Upper lobe of right lung (tissue), 1 donor: ENCODE data around the gene CLMN. TPM values are rescaled to one million over a fixed set of nuclear protein-coding genes. Genes with fewer than 3 reads are reported as not detected.
A peak's percentile ranks its signal among the peaks of the same experiment; 100 is the strongest.
"Not testable (repeated sequence)": the region's sequence is repeated elsewhere in the genome, so short reads cannot be mapped to it uniquely, and the experiment has no call there.

Source experiments
- ATAC-seq: fragments of 200-7000 bp; cut with Tn5 transposase; one replicate; pipeline ENCODE4 v1.9.1; 2020; ENCODE audit warnings: mild to moderate bottlenecking, moderate library complexity
- DNase-seq: peaks from one replicate; pipeline ENCODE4 v3.0.0-alpha.2; 2020
- H3K27ac ChIP-seq: fragments of 200-600 bp; one replicate; pipeline ENCODE4 v1.8.0; 2022
- H3K27me3 ChIP-seq: fragments of 200-600 bp; one replicate; pipeline ENCODE4 v1.8.0; 2022; ENCODE audit warnings: mild to moderate bottlenecking
- H3K36me3 ChIP-seq: fragments of 200-600 bp; one replicate; pipeline ENCODE4 v1.8.0; 2022
- H3K4me1 ChIP-seq: fragments of 200-600 bp; one replicate; pipeline ENCODE4 v1.8.0; 2022
- H3K4me3 ChIP-seq: fragments of 200-600 bp; one replicate; pipeline ENCODE4 v1.8.0; 2022; ENCODE audit warnings: mild to moderate bottlenecking
- H3K9me3 ChIP-seq: fragments of 200-600 bp; one replicate; pipeline ENCODE4 v1.8.0; 2022
- CTCF ChIP-seq: fragments of 200-600 bp; IDR thresholded peaks from one replicate; pipeline ENCODE4 v1.8.0; 2022; ENCODE audit warnings: antibody characterized with exemption
- intact Hi-C: fragments of 100-400 bp; cut with DNase I; formaldehyde crosslinking; loops from one replicate; pipeline ENCODE4 v1.11.0; 2022
- total RNA-seq: library from RNA; stranded (reverse); fragmentation: NEBNext Ultra II Directional; extraction: Animal tissue kit (Norgen Biotek cat#: 25700); gene quantifications from one replicate; pipeline ENCODE4 v1.2.1, GENCODE V29; 2021
- donor health status: DM: no; HTN: yes; CAD: no; lungs with severe emphysema.

Gene CLMN
- total RNA-seq, 1 donor from 2014 or later = 19.3 TPM

GRCh38 chr14:95184413-95184790 lies 135.3 kb downstream of the CLMN start:
- peaks cover 30% of the 10 kb centered on the region for H3K4me1 ChIP-seq
- no peak for TF ChIP-seq CTCF

GRCh38 chr14:95183532-95184412 lies 135.9 kb downstream of the CLMN start:
- Histone ChIP-seq H3K4me3 (no peak overlapping the region), H3K4me1 (peaks cover 30% of the 10 kb centered on the region), H3K27me3 (no peaks in the 10 kb centered on the region), H3K27ac (peak overlapping the region; percentile 79), H3K9me3 (no peaks in the 10 kb centered on the region), H3K36me3 (no peaks in the 10 kb centered on the region)
- ATAC-seq (peak; percentile 54), DNase-seq (no peak)
- no peak for TF ChIP-seq CTCF
- intact Hi-C loops = no loop called here

More at GRCh38 chr14:95184413-95184790, 135.3 kb downstream of the CLMN start:
- intact Hi-C loops = no loop called here
- Histone ChIP-seq H3K36me3 (no peaks in the 10 kb centered on the region), H3K9me3 (no peaks in the 10 kb centered on the region), H3K4me3 (no peak overlapping the region), H3K27me3 (no peaks in the 10 kb centered on the region), H3K27ac (peak overlapping the region; percentile 79)
- DNase-seq = no peak
- no peak for ATAC-seq

- Histone ChIP-seq H3K4me1 (peaks cover 30% of the 10 kb centered on the region), H3K4me3 (no peak overlapping the region), H3K9me3 (no peaks in the 10 kb centered on the region), H3K27ac (peak overlapping the region; percentile 79), H3K36me3 (no peaks in the 10 kb centered on the region), H3K27me3 (no peaks in the 10 kb centered on the region)
- no peak for DNase-seq
- TF ChIP-seq CTCF = no peak
- no peak for ATAC-seq
- intact Hi-C loops = no loop called here
Measured at GRCh38 chr14:95183082-95183481, 136.6 kb downstream of the CLMN start.

- no peaks in the 10 kb centered on the region for H3K36me3 ChIP-seq
- intact Hi-C loops = no loop called here
- no peaks in the 10 kb centered on the region for H3K27me3 ChIP-seq
- H3K27ac ChIP-seq = peak overlapping the region; percentile 8
- DNase-seq (no peak), ATAC-seq (no peak)
- no peak overlapping the region for H3K4me3 ChIP-seq
- H3K9me3 ChIP-seq = no peaks in the 10 kb centered on the region
- no peak for TF ChIP-seq CTCF
- H3K4me1 ChIP-seq = peaks cover 30% of the 10 kb centered on the region
Measured at GRCh38 chr14:95182379-95182778, 137.3 kb downstream of the CLMN start.

GRCh38 chr14:95180966-95181741 lies 138.6 kb downstream of the CLMN start:
- no peak overlapping the region for H3K27ac ChIP-seq
- DNase-seq (no peak), ATAC-seq (no peak)
- no peaks in the 10 kb centered on the region for H3K9me3 ChIP-seq
- H3K27me3 ChIP-seq = no peaks in the 10 kb centered on the region
- peaks cover 28% of the 10 kb centered on the region for H3K4me1 ChIP-seq
- intact Hi-C loops = no loop called here
- H3K36me3 ChIP-seq = no peaks in the 10 kb centered on the region
- H3K4me3 ChIP-seq = no peak overlapping the region
- no peak for TF ChIP-seq CTCF

- ATAC-seq, H3K36me3 ChIP-seq, H3K27me3 ChIP-seq, H3K4me1 ChIP-seq, DNase-seq, H3K9me3 ChIP-seq, H3K4me3 ChIP-seq, intact Hi-C loops, H3K27ac ChIP-seq: not testable (repeated sequence)
Measured at GRCh38 chr14:95175670-95176069, 144.0 kb downstream of the CLMN start.
